Activated CD8-positive, alpha-beta memory T cell treated with anti-CD3 and anti-CD28 coated beads, Interleukin-2, amount 10 ng/mL, durations not matched to agents 7 days and 5 days (primary cell): ENCODE results near the gene MYO9A. TPM values are rescaled to one million over a fixed set of nuclear protein-coding genes. Genes with fewer than 3 reads are reported as not detected.

Experiments
- ATAC-seq: fragments of 150-1000 bp; cut with Tn5 transposase; one replicate; pipeline ENCODE4 v1.10.0; 2021; ENCODE audit warnings: moderate library complexity
- CTCF ChIA-PET: fragments of 350-600 bp; sonication (Branson Sonifier 250); formaldehyde crosslinking; loops from one replicate; lab custom pipeline; 2021; ENCODE audit warnings: antibody characterized with exemption; lab: Charles Lee
- DNase-seq: peaks from one replicate; pipeline ENCODE4 v3.0.0-alpha.2; 2020
- H3K27ac Mint-ChIP-seq: one replicate; pipeline ENCODE4 v1.8.0; 2021; ENCODE audit warnings: mild to moderate bottlenecking, mixed read lengths
- H3K27me3 Mint-ChIP-seq: one replicate; pipeline ENCODE4 v1.8.0; 2021; ENCODE audit warnings: mixed read lengths
- H3K36me3 Mint-ChIP-seq: one replicate; pipeline ENCODE4 v1.8.0; 2021; ENCODE audit warnings: mild to moderate bottlenecking, mixed read lengths
- H3K4me1 Mint-ChIP-seq: one replicate; pipeline ENCODE4 v1.8.0; 2021; ENCODE audit warnings: mixed read lengths
- H3K4me3 Mint-ChIP-seq: one replicate; pipeline ENCODE4 v1.8.0; 2021; ENCODE audit warnings: mild to moderate bottlenecking, moderate library complexity, mixed read lengths
- H3K9me3 Mint-ChIP-seq: one replicate; pipeline ENCODE4 v1.8.0; 2022; ENCODE audit warnings: low read depth, mixed read lengths
- total RNA-seq, 2 experiments: library from RNA; stranded (reverse); gene quantifications; one replicate each; pipeline ENCODE4 v1.2.3, GENCODE V29; 2021

The MYO9A gene
- 10 to 100 TPM; 15.3 to 23.4 TPM for total RNA-seq

DNA sequence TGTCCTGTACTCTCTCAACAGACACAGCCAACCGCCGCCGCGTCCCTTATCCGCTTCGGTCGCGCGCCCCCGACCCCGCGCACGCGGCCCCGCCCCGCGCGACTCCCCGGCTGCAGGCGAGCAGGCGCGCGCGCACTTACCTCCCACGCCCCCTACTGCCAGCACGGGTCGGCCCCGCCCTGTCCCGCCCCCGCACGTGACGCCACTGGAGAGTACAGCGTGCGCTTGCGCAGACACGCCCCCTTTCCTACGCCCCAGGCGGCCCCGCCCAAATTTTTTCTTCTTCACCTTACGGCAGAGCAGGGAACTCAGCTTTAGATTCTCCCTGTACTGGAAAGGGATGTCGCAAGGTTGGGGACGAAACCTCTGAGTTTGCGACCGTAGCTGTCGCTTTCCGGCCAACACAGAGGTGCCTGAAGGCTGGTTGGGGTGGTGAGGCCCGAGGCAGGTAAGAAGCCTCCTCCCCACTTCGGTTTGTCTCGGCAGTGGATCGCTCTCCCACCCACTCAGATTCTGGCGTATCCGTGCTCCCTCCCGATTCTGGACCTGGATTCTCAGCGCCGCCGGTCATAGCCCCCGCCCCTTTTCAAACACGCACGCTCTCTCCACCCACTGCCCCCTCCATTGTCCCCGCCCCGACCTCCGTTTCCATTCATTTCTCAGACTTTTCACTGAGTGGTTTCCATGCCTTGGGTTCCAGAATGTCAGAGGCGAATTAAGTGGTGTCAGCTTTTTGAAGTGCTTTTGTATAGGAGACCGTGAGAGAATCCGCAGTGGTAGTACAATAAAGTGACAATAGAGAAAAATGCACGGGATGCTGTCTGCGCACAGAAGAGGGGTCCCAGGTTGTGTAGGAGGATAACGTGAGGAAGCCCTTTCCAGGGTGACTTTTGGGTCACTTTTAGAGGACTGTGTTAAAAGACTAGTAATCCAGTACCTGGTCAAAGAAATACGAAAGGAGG lies at the start of gene MYO9A, which contains the start of gene SENP8:
Gene MYO9A, minus strand, starts transcription at position 134 of the 962 bp plus-strand sequence. CDS start 71,587 bp downstream, outside the sequence.
Gene SENP8, plus strand, starts transcription at position 387 of the 962 bp plus-strand sequence. CDS start 21,221 bp downstream, outside the sequence.
- Mint-ChIP-seq H3K9me3 (no peaks in the 10 kb centered on the region), H3K36me3 (peaks cover 2% of the 10 kb centered on the region), H3K27ac (peak within 1 kb of the TSS; percentile 98), H3K4me3 (peak within 1 kb of the TSS; percentile 92), H3K27me3 (peaks cover 3% of the 10 kb centered on the region), H3K4me1 (peaks cover 28% of the 10 kb centered on the region)
- CTCF ChIA-PET: interaction anchor here (1.9 kb wide), 1 partner anchor 375 kb away, joined by 6 read pairs; no protein-coding TSS in a partner anchor
- ATAC-seq (peak; percentile 74), DNase-seq (peak; percentile 99)

GRCh38 chr15:72167445-72167844 lies 49.5 kb upstream of the MYO9A start:
- CTCF ChIA-PET: no interaction called here
- H3K27ac Mint-ChIP-seq: no peak overlapping the region
- no peak for ATAC-seq
- peaks cover 26% of the 10 kb centered on the region for H3K4me1 Mint-ChIP-seq
- H3K4me3 Mint-ChIP-seq: no peak overlapping the region
- H3K36me3 Mint-ChIP-seq: no peaks in the 10 kb centered on the region
- no peaks in the 10 kb centered on the region for H3K27me3 Mint-ChIP-seq
- DNase-seq: no peak
- no peaks in the 10 kb centered on the region for H3K9me3 Mint-ChIP-seq

DNA sequence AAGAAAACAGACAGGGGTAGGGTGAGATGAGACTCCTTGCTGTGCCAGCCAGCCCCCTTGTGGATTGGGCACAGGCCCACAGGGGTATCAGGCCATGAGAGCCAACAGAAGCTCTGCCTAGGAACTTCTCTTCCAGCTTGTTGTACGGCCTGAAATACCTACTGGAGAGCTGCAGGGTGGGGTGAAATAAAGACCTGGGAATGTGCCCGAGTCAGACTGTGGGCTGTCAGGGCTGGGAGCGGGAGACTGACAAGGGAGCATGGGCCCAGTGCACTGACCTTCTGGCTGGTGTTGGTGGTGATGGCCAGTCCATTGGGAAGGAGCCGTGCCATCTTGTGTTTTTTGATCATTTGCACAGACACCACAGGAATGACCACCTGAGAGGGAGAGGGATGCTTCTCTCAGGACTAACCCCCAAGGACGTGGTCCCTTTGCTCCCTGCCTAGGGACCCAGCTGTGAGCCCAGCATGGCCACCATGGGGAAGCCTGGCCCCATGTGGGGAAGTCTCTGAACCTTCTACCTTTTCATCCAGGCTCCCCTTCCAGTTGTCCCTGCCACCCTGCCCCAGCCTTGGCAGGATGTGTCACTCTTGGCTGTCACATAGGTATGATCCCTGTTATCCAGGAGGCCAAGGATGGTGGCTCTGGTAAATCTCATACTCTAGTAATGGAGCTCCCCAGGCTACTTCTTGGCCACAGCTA lies 48.9 kb upstream of the MYO9A start:
- ATAC-seq (no peak), DNase-seq (no peak)
- Mint-ChIP-seq H3K4me1 (peaks cover 26% of the 10 kb centered on the region), H3K27me3 (no peaks in the 10 kb centered on the region), H3K4me3 (no peak overlapping the region), H3K9me3 (no peaks in the 10 kb centered on the region), H3K27ac (no peak overlapping the region), H3K36me3 (no peaks in the 10 kb centered on the region)
- CTCF ChIA-PET: interaction anchor here (1.0 kb wide), 1 partner anchor 365 kb away, joined by 4 read pairs; no protein-coding TSS in a partner anchor

GRCh38 chr15:72163719-72164118 lies 45.8 kb upstream of the MYO9A start:
- Mint-ChIP-seq H3K4me3 (no peak overlapping the region), H3K9me3 (no peaks in the 10 kb centered on the region), H3K27ac (no peak overlapping the region), H3K27me3 (no peaks in the 10 kb centered on the region), H3K36me3 (no peaks in the 10 kb centered on the region), H3K4me1 (peaks cover 16% of the 10 kb centered on the region)
- CTCF ChIA-PET: interaction anchor here (0.7 to 1.4 kb wide), 2 partner anchors 12 to 420 kb away, joined by 3 to 5 read pairs; no protein-coding TSS in a partner anchor
- DNase-seq (no peak), ATAC-seq (no peak)

DNA sequence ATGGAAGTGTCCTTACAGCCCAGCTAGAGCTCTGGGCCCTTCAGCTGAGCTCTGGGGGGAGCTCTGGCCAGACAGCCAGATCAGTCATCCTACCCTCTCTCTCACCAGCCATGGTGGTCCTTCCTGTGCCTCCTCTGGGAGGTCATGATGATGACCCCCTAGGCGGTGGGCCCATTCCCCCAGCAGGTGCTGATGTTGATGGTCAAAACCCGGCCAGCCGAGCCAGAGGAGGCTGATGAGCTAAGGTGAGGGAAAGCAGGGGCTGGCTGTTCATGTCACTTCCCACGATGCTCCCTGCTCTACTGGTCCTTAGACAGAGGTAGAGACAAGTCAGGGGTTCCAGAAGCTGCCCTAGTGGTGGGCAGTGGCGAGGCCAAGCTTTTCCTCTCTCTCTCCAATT lies 44.6 kb upstream of the MYO9A start:
- ATAC-seq: no peak
- H3K4me3 Mint-ChIP-seq: no peak overlapping the region
- H3K9me3 Mint-ChIP-seq: no peaks in the 10 kb centered on the region
- H3K36me3 Mint-ChIP-seq: no peaks in the 10 kb centered on the region
- no peak for DNase-seq
- CTCF ChIA-PET: interaction anchor here (1.4 kb wide), 1 partner anchor 419 kb away, joined by 5 read pairs; no protein-coding TSS in a partner anchor
- peaks cover 4% of the 10 kb centered on the region for H3K4me1 Mint-ChIP-seq
- no peaks in the 10 kb centered on the region for H3K27me3 Mint-ChIP-seq
- H3K27ac Mint-ChIP-seq: no peak overlapping the region

- no peak for ATAC-seq
- CTCF ChIA-PET: no interaction called here
- Mint-ChIP-seq H3K9me3 (no peaks in the 10 kb centered on the region), H3K27ac (no peak overlapping the region), H3K4me1 (no peaks in the 10 kb centered on the region), H3K36me3 (no peaks in the 10 kb centered on the region), H3K4me3 (no peak overlapping the region), H3K27me3 (no peaks in the 10 kb centered on the region)
- peak; percentile 11 for DNase-seq
Measured at GRCh38 chr15:72161361-72162132, 43.6 kb upstream of the MYO9A start.

- DNase-seq (peak; percentile 16), ATAC-seq (no peak)
- no peak overlapping the region for H3K27ac Mint-ChIP-seq
- H3K4me1 Mint-ChIP-seq: peaks cover 2% of the 10 kb centered on the region
- H3K9me3 Mint-ChIP-seq: no peaks in the 10 kb centered on the region
- H3K27me3 Mint-ChIP-seq: no peaks in the 10 kb centered on the region
- H3K4me3 Mint-ChIP-seq: no peak overlapping the region
- CTCF ChIA-PET: no interaction called here
- H3K36me3 Mint-ChIP-seq: no peaks in the 10 kb centered on the region
Measured at GRCh38 chr15:72160696-72161245, 42.8 kb upstream of the MYO9A start.

DNA sequence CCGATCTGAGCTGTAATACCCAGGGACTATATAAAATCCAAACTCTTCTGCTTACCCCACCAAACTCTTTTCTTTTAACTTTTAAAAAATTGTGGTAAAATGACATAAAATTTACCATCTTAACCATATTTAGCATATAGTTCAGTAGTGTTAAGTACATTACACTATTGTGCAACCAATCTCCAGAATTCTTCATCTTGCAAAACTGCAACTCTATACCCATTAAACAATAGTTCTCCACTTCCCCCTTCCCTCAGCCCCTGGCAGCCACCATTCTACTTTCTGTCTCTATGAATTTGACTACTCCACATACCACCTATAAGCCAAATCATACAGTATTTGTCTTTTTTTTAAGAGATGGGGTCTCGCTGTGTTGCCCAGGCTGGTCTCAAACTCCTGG lies 39.0 kb upstream of the MYO9A start:
- CTCF ChIA-PET: interaction anchor here (1.0 to 3.8 kb wide), 17 partner anchors 11 to 713 kb away, joined by 3 to 44 read pairs (median 6); no protein-coding TSS in a partner anchor
- Mint-ChIP-seq H3K4me3 (no peak overlapping the region), H3K27me3 (no peaks in the 10 kb centered on the region), H3K27ac (no peak overlapping the region), H3K4me1 (peaks cover 4% of the 10 kb centered on the region), H3K36me3 (no peaks in the 10 kb centered on the region), H3K9me3 (no peaks in the 10 kb centered on the region)
- DNase-seq (no peak), ATAC-seq (no peak)

DNA sequence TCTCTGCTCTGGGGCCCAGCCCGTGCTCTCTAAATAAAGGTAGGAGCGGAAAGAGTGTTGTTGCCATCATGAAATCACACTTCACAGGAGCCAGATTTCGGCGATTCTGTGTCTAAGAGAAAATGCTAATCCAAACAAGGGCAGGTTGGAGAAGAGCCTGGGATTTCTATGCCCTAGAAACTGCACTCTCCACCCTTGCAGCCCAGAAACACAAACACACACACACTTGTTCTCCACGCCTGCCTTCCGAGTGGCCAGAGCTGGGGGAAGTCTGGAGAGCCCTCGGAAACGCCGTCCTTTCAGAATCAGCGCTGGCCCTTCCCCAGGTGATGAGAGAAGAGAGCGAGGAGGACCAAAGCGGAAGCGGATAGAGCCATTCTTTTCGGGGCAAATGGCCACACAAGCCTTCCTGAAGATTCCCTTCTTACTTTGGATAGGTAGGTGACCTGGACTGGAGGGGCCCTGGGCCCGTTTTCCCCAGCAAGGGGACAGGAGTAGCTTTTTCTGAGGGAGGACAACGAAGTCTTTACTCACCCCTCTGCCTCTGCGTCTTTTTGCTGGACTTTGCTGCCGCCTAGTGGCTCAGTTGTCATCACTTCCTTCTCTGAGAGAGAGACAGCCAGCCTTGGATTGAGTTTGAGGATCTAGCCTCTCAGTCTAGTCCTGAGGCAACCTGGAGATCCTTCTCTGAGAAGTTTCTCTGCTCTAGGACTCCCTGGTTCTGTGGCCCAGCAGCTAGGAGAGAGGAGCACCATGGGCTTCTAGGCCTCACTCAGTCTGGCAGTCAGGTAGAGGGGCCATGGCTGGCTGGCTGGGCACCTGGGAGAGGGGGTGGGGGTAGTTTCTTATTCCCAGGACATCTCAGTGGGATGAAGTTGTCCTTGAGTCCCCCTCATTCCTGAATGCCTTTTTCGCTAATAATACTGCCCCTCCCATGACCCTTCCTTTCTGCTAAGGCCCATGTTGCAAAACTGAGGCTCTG lies 38.0 kb upstream of the MYO9A start:
- Mint-ChIP-seq H3K27me3 (no peaks in the 10 kb centered on the region), H3K9me3 (no peaks in the 10 kb centered on the region), H3K27ac (no peak overlapping the region), H3K4me3 (peak overlapping the region; percentile 65), H3K36me3 (no peaks in the 10 kb centered on the region), H3K4me1 (peaks cover 4% of the 10 kb centered on the region)
- ATAC-seq (peak; percentile 95), DNase-seq (peak; percentile 89)
- CTCF ChIA-PET: interaction anchor here (0.6 to 3.8 kb wide), 26 partner anchors 9 to 580 kb away, joined by 3 to 44 read pairs (median 4); no protein-coding TSS in a partner anchor

- CTCF ChIA-PET: interaction anchor here (0.9 to 3.8 kb wide), 11 partner anchors 8 to 411 kb away, joined by 3 to 44 read pairs (median 9); no protein-coding TSS in a partner anchor
- H3K4me3 Mint-ChIP-seq: no peak overlapping the region
- H3K4me1 Mint-ChIP-seq: peaks cover 4% of the 10 kb centered on the region
- DNase-seq (no peak), ATAC-seq (no peak)
- H3K9me3 Mint-ChIP-seq: no peaks in the 10 kb centered on the region
- no peaks in the 10 kb centered on the region for H3K36me3 Mint-ChIP-seq
- no peak overlapping the region for H3K27ac Mint-ChIP-seq
- no peaks in the 10 kb centered on the region for H3K27me3 Mint-ChIP-seq
Measured at GRCh38 chr15:72155003-72155621, 37.2 kb upstream of the MYO9A start.

DNA sequence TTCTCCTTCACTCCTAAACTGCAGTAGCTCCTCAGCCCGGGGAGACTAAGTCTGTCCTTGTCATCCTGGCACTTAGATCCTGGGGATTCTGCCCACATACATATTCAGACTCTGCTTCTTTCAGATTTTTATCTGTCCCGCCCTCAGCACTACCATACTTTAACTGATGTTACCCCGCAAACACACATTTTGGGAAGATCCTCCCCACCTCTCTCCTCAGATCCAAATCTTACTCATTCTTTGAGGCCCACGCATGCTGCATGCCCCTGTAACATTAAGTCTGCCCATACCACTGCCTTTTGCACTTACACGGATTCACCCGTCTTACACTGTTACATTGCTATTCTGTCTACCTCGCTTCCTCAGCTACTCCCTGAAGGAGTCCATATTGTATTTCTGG lies 36.4 kb upstream of the MYO9A start:
- Mint-ChIP-seq H3K9me3 (no peaks in the 10 kb centered on the region), H3K36me3 (no peaks in the 10 kb centered on the region), H3K27me3 (no peaks in the 10 kb centered on the region), H3K4me3 (no peak overlapping the region), H3K27ac (no peak overlapping the region), H3K4me1 (peaks cover 4% of the 10 kb centered on the region)
- ATAC-seq (no peak), DNase-seq (no peak)
- CTCF ChIA-PET: interaction anchor here (1.6 to 2.5 kb wide), 5 partner anchors 352 to 410 kb away, joined by 5 to 14 read pairs (median 9); no protein-coding TSS in a partner anchor
